H1 (cell line): ENCODE measurements around the gene PCYT1A. TPM values are rescaled to one million over a fixed set of nuclear protein-coding genes. Genes with fewer than 3 reads are reported as not detected.

Source experiments
- polyA plus RNA-seq, 7 experiments: library from polyadenylated mRNA; depleted of rRNA in 3 of 7; stranded (reverse) in 5 of 7; unstranded in 2 of 7; fragments of >200 nt in 5 of 7; fragments of 200-250 nt in 2 of 7; gene quantifications; 1 replicate in 5 of 7; 2 replicates in 1 of 7; 4 replicates in 1 of 7; pipeline versions ENCODE4 v1.2.1 to v1.2.3, GENCODE V29; 2011 to 2013; ENCODE audit warnings: missing spikeins in 2 of 7, mixed read lengths in 2 of 7
- total RNA-seq: library from RNA; stranded (reverse); fragmentation: NEBNext Ultra II Directional; extraction: Animal tissue kit (Norgen Biotek cat#: 25700); gene quantifications from 2 replicates; pipeline ENCODE4 v1.2.1, GENCODE V29; 2021
- TF ChIP-seq, protein P1 (sequence below): IDR thresholded peaks from 2 replicates; pipeline ENCODE4 v1.6.1; 2011; ENCODE audit warnings: low read depth, mild to moderate bottlenecking, low read length; ENCODE audit not compliant: insufficient read depth
- TF ChIP-seq, protein P2 (sequence below): IDR thresholded peaks from 2 replicates; pipeline ENCODE4 v1.6.1; 2012; ENCODE audit warnings: low read length, inconsistent platforms

PCYT1A gene
- total and polyA plus RNA-seq, 2 of the 8 experiments (the other 6 are each of a cell fraction or from before 2014, with no cell fraction given) = 19.9 to 31.8 TPM

DNA sequence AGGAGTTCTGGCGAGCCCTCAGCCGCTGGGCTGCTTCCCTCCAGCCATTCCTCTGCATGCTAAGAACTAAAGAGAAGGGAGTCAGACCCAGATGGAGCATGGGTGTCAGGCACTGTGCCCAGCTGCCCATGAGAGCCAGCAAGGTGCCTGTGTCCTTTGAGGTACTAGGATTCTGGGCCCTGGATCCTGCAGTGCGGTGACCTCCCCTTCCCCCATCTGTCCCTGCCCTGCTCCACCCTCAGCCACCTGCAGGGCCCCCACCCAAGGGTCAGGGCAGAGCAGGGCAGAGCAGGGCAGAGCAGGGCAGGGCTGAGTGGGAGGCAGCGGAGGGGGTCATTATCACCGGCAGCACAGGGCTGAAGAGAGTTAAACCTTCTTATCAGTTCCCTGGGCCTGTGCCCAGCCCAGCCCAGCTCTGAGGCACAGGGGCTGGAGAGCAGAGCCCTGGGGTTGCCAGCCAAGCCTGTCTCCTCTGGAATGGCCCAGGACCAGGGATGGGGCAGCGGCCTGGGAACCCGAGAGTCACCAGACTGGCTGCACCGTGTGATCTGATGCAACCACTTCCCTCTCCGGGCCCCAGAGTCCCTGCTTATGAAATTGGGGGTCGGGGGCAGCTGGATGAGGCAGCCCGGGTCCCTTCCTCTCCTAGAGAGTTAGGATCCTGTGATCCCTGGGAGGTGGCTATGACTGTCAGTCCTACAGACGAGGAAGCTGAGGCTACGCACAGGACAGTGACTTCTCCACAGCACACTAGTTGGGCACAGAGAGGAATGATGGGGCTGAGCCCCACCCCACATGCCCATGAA lies 93.6 kb downstream of the PCYT1A start (continued):
- TF ChIP-seq, protein P1, sequence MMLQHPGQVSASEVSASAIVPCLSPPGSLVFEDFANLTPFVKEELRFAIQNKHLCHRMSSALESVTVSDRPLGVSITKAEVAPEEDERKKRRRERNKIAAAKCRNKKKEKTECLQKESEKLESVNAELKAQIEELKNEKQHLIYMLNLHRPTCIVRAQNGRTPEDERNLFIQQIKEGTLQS = no peak
- TF ChIP-seq, protein P2, sequence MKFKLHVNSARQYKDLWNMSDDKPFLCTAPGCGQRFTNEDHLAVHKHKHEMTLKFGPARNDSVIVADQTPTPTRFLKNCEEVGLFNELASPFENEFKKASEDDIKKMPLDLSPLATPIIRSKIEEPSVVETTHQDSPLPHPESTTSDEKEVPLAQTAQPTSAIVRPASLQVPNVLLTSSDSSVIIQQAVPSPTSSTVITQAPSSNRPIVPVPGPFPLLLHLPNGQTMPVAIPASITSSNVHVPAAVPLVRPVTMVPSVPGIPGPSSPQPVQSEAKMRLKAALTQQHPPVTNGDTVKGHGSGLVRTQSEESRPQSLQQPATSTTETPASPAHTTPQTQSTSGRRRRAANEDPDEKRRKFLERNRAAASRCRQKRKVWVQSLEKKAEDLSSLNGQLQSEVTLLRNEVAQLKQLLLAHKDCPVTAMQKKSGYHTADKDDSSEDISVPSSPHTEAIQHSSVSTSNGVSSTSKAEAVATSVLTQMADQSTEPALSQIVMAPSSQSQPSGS = no peak
